ENCODE data around the gene FAM222B. TPM values are rescaled to one million over a fixed set of nuclear protein-coding genes. Genes with fewer than 3 reads are reported as not detected.

The FAM222B gene
- total RNA-seq, 4 donors from 2014 or later: 23.2 to 41.0 (median 32.9) TPM

DNA sequence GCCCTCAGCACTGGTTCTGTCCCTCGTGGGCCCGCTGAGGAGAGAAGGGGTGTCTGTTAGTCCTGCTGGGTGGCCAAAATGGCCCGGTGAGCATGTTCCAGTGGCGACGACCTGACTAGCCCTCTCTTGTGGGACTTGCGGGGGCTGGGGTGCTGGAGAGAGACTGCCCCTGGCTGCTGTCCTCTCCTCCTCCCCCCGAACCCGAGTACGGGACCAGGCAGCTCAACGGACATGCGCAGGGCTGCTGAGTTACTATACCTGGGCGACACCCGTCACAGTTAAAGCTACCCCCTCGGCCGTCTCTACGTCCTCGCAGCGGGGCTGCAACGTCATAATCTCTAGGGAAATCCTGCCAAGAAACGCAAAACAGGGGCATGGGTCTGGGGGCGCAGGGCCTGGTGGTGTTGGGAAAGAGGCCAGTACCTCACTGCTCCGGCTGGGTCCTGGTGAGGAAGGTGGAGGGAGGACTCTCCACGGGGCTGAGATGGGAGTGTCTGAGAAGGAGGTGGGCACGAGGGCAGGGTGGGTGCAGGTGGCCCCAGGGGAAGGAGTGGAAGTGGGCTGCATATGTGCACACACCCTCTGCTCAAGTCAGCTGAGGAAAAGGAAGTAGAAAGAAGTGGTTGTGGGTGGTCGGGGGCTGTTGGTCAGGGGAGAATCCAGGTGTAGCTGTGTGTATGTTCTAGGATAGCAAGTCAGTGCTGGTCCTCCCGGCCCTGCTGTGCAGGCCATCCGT, 41.5 kb upstream of the FAM222B start:
- Histone ChIP-seq H3K9me3 (no peaks in the 10 kb centered on the region), H3K4me1 (no peaks in the 10 kb centered on the region), H3K4me3 (no peak overlapping the region), H3K27ac (no peak overlapping the region), H3K36me3 (peaks cover 0 to 47% (median 9%) of the 10 kb centered on the region in 4 donors), H3K27me3 (no peaks in the 10 kb centered on the region)
- intact Hi-C loops (cut with DNase I; ENCODE audit: low total_unique reads): no loop called here
- in situ Hi-C loops (cut with MboI; ENCODE audit: low pct_ligation_motif_present in 1 of 4, low pct_unique_long_range_greater_than_20kb in 1 of 4, low sequenced_read_pairs in 3 of 4): loop anchor here in 1 of 4 donors (25.0 kb wide), 1 partner anchor 122 kb away; no protein-coding TSS in a partner anchor
- no peak for TF ChIP-seq POLR2A (IDR thresholded peaks at IDR 0.05)
- no peak for TF ChIP-seq EP300 (IDR thresholded peaks at IDR 0.05; ENCODE audit: low read depth)
- TF ChIP-seq, protein P1, sequence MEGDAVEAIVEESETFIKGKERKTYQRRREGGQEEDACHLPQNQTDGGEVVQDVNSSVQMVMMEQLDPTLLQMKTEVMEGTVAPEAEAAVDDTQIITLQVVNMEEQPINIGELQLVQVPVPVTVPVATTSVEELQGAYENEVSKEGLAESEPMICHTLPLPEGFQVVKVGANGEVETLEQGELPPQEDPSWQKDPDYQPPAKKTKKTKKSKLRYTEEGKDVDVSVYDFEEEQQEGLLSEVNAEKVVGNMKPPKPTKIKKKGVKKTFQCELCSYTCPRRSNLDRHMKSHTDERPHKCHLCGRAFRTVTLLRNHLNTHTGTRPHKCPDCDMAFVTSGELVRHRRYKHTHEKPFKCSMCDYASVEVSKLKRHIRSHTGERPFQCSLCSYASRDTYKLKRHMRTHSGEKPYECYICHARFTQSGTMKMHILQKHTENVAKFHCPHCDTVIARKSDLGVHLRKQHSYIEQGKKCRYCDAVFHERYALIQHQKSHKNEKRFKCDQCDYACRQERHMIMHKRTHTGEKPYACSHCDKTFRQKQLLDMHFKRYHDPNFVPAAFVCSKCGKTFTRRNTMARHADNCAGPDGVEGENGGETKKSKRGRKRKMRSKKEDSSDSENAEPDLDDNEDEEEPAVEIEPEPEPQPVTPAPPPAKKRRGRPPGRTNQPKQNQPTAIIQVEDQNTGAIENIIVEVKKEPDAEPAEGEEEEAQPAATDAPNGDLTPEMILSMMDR (IDR thresholded peaks at IDR 0.05): no peak
- TF ChIP-seq POLR2AphosphoS5 (IDR thresholded peaks at IDR 0.05): no peak
- 90% methylated on average over 20 of the region's 27 CpGs; no CpG with 5 or more reads in 1 of the 2 donors for WGBS, 2 donors (ENCODE audit: low coverage in 1 of 2)
- DNase-seq: no peak

DNA sequence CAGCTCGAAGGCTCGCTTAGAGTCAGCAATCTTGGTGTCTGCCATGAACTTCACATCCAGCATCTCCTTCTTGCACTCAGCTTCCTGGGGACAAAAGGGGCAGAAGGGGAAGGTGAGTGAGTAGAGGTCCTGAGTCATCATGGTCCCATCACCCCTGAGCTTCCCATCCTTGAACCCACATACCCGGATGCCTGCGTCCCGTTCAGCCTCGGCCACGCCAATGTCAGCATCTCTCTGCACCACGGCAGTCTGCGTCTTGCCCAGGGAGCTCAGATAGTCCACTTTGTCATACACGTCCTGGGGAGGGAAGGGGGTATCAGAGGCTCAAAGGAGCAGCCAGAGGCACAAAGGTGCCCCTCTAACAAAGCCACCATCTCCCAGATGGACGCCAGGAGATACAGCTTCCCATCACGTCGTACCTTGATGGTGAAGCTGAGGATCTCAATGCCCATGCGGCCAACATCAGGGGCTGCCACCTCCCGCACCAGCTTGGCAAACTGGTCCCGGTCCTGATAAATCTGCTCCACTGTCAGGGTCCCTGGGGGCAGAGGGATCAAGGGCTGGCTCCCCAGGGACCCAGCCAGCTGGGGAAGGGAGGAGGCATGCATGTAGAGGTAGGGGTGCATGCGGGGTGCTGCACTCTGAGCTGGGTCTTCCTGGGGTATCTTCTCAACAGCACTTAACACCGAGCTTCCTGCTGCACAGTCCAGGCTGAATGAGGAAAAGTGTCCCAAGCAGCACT, 39.7 kb upstream of the FAM222B start:
- 91% methylated on average over 8 to 18 of the region's 18 CpGs for WGBS, 2 donors (ENCODE audit: low coverage in 1 of 2)
- Histone ChIP-seq H3K4me3 (no peak overlapping the region), H3K27ac (no peak overlapping the region), H3K36me3 (peaks cover 0 to 47% (median 9%) of the 10 kb centered on the region in 4 donors), H3K27me3 (no peaks in the 10 kb centered on the region), H3K4me1 (no peaks in the 10 kb centered on the region), H3K9me3 (no peaks in the 10 kb centered on the region)
- intact Hi-C loops (cut with DNase I; ENCODE audit: low total_unique reads) (no loop called here), in situ Hi-C loops (cut with MboI; ENCODE audit: low pct_ligation_motif_present in 1 of 4, low pct_unique_long_range_greater_than_20kb in 1 of 4, low sequenced_read_pairs in 3 of 4) (loop anchor here in 1 of 4 donors (25.0 kb wide), 1 partner anchor 120 kb away; no protein-coding TSS in a partner anchor)
- TF ChIP-seq EP300 (IDR thresholded peaks at IDR 0.05; ENCODE audit: low read depth) (no peak), POLR2AphosphoS5 (IDR thresholded peaks at IDR 0.05) (no peak), POLR2A (IDR thresholded peaks at IDR 0.05) (no peak)
- TF ChIP-seq, protein P1 (IDR thresholded peaks at IDR 0.05): no peak
- no peak for DNase-seq

DNA sequence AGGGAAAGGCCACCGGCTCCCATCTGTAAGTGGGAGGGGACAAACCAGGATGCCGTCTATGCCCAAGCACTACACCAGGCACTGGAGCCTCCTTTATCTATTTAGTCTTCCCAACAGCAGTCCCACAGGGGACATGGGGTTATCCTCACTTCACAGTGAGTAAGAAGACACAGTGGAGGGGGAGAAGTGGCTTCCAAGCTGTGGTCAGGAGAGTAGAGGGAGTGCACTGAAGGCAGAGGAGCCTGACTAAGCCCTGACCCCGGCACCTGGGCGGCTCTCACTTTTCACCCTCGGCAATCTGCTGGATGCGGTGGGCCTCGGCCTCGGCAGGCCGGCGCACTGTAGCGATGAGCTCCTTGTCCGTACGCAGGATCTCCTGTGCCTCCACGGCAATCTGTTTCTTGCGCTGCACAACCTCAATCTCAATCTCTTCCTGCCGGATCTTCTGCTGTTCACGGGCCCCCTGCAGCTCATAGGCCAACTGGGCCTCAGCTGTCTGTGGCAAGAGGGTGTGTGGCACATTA, 39.0 kb upstream of the FAM222B start:
- intact Hi-C loops (cut with DNase I; ENCODE audit: low total_unique reads) (no loop called here), in situ Hi-C loops (cut with MboI; ENCODE audit: low pct_ligation_motif_present in 1 of 4, low pct_unique_long_range_greater_than_20kb in 1 of 4, low sequenced_read_pairs in 3 of 4) (loop anchor here in 1 of 4 donors (25.0 kb wide), 1 partner anchor 119 kb away; no protein-coding TSS in a partner anchor)
- DNase-seq: no peak
- no peaks in the 10 kb centered on the region for H3K4me1 ChIP-seq
- H3K9me3 ChIP-seq: no peaks in the 10 kb centered on the region
- H3K36me3 ChIP-seq: peaks cover 0 to 47% (median 9%) of the 10 kb centered on the region in 4 donors
- no peak overlapping the region for H3K27ac ChIP-seq
- TF ChIP-seq POLR2A (IDR thresholded peaks at IDR 0.05) (no peak), EP300 (IDR thresholded peaks at IDR 0.05; ENCODE audit: low read depth) (no peak), POLR2AphosphoS5 (IDR thresholded peaks at IDR 0.05) (no peak)
- TF ChIP-seq, protein P1 (IDR thresholded peaks at IDR 0.05): no peak
- no peaks in the 10 kb centered on the region for H3K27me3 ChIP-seq
- WGBS, 2 donors (ENCODE audit: low coverage in 1 of 2): 92 to 100% methylated on average over 1 to 17 of the region's 17 CpGs
- H3K4me3 ChIP-seq: no peak overlapping the region

DNA sequence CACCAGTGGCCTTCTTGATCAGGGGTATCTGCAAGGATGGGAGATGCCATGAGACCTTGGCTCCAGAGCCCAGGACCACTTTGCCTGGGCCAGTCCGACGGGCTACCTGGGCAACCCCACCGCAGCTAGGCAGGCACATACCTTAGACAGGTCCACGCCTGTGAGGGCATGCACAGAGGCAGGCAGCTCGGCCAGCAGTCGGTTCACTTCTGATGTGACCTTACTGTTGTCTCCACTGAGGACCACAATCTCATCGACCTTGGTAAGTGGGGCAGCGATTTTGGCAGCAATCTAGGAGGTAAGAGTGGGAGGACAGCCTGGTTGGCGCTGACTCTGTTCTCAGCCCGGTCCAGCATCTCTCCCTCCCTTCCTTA, 38.0 kb upstream of the FAM222B start:
- 93% methylated on average over 9 of the region's 10 CpGs; no CpG with 5 or more reads in 1 of the 2 donors for WGBS, 2 donors (ENCODE audit: low coverage in 1 of 2)
- TF ChIP-seq EP300 (IDR thresholded peaks at IDR 0.05; ENCODE audit: low read depth): no peak
- TF ChIP-seq, protein P1 (IDR thresholded peaks at IDR 0.05): no peak
- TF ChIP-seq POLR2A (IDR thresholded peaks at IDR 0.05): no peak
- TF ChIP-seq POLR2AphosphoS5 (IDR thresholded peaks at IDR 0.05): no peak
- Histone ChIP-seq H3K27ac (no peak overlapping the region), H3K4me1 (no peaks in the 10 kb centered on the region), H3K4me3 (no peak overlapping the region), H3K9me3 (no peaks in the 10 kb centered on the region), H3K27me3 (no peaks in the 10 kb centered on the region), H3K36me3 (peaks cover 0 to 47% (median 9%) of the 10 kb centered on the region in 4 donors)
- intact Hi-C loops (cut with DNase I; ENCODE audit: low total_unique reads): no loop called here
- in situ Hi-C loops (cut with MboI; ENCODE audit: low pct_ligation_motif_present in 1 of 4, low pct_unique_long_range_greater_than_20kb in 1 of 4, low sequenced_read_pairs in 3 of 4): loop anchor here in 1 of 4 donors (25.0 kb wide), 1 partner anchor 118 kb away; no protein-coding TSS in a partner anchor
- no peak for DNase-seq
